Fibroblast of lung (primary cell): Measurements from ENCODE around the gene BCL3.

Experiments used
- EZH2 ChIP-seq: IDR thresholded peaks from 2 replicates; pipeline ENCODE4 v1.5.1; 2012; ENCODE audit warnings: low read length, control low read depth, mild to moderate bottlenecking; ENCODE audit errors: missing control alignments
- TF ChIP-seq, protein P1 (sequence below), 2 donors: IDR thresholded peaks in 1 of 2; conservative IDR thresholded peaks in 1 of 2; 1 replicate in 1 of 2; 2 replicates in 1 of 2; pipeline ENCODE4 v1.5.1; 2011 to 2012; ENCODE audit warnings: low read length in 2 of 2, control low read depth in 1 of 2, inconsistent platforms in 1 of 2, low read depth in 1 of 2, mild to moderate bottlenecking in 1 of 2

DNA sequence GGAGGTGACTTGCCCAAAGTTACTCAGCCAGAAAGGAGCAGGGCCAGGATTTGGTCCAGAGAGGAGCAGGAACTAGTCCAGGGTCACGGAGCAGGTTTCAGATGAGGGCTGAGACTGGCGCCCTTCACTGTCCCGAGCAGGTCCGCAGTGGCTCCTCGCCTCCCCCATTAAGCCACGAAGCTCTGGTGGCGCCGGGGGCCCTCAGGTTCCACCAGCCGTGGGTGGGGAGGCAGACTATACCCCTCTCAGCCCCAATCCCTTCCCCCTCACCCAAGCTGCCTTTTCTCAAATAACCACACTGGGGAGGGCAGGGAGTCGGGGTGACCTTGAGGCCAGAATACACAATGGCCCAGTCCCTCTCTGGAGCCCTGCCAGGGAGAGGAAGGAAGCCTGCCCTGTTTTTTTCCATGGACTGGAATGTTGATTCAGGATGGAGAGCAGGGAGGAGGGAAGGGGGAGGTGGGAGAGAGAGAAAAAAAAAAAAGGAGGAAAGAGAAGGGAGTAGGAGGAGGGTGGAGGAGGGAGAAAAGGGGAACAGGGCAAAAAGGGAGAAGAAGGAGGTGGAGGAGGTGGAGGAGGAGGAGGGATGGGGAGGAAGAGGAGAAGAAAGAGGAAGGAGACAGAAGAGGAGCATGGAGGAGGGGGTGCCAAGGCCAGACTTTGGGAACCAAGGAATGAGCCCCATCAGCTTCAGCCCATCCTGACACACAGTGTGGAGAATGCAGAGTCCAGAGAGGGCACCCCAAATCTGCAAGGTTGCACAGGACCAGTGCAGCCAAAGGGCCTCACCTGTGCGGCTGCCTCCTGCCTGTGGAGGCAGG, 29.9 kb upstream of the BCL3 start:
- TF ChIP-seq, protein P1, sequence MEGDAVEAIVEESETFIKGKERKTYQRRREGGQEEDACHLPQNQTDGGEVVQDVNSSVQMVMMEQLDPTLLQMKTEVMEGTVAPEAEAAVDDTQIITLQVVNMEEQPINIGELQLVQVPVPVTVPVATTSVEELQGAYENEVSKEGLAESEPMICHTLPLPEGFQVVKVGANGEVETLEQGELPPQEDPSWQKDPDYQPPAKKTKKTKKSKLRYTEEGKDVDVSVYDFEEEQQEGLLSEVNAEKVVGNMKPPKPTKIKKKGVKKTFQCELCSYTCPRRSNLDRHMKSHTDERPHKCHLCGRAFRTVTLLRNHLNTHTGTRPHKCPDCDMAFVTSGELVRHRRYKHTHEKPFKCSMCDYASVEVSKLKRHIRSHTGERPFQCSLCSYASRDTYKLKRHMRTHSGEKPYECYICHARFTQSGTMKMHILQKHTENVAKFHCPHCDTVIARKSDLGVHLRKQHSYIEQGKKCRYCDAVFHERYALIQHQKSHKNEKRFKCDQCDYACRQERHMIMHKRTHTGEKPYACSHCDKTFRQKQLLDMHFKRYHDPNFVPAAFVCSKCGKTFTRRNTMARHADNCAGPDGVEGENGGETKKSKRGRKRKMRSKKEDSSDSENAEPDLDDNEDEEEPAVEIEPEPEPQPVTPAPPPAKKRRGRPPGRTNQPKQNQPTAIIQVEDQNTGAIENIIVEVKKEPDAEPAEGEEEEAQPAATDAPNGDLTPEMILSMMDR (conservative IDR thresholded peaks at IDR 0.05 in 1 of 2, IDR thresholded peaks at IDR 0.05 in 1 of 2; ENCODE audit: low read depth in 1 of 2, low read length in 2 of 2): no peak
- no peak for TF ChIP-seq EZH2
